DOHH2 (cell line): Measurements from ENCODE around the gene HSBP1L1.

ENCODE experiments used
- H3F3A ChIP-seq: fragments of 200-600 bp; sonication (generic), shearing (Covaris generic); 2 replicates; pipeline ENCODE4 v1.6.0; 2016; ENCODE audit warnings: antibody characterized with exemption, mild to moderate bottlenecking; ENCODE audit not compliant: control insufficient read depth, insufficient read depth
- H3K27ac ChIP-seq: fragments of 200-600 bp; sonication (generic); 2 replicates; pipeline ENCODE4 v1.5.1; 2014; ENCODE audit warnings: low read depth, mild to moderate bottlenecking, low read length, moderate library complexity
- H3K27me3 ChIP-seq: fragments of 200-600 bp; sonication (generic); 2 replicates; pipeline ENCODE4 v1.6.1; 2014; ENCODE audit warnings: mild to moderate bottlenecking, low read length, mixed read lengths; ENCODE audit not compliant: control insufficient read depth
- H3K36me3 ChIP-seq: fragments of 200-600 bp; sonication (generic); 2 replicates; pipeline ENCODE4 v1.6.1; 2014; ENCODE audit warnings: mild to moderate bottlenecking, low read length, moderate library complexity, mixed read lengths; ENCODE audit not compliant: control insufficient read depth
- H3K4me1 ChIP-seq: fragments of 200-600 bp; sonication (generic); 2 replicates; pipeline ENCODE4 v1.6.1; 2014; ENCODE audit warnings: mild to moderate bottlenecking, low read length, mixed read lengths; ENCODE audit not compliant: control insufficient read depth
- H3K4me2 ChIP-seq: fragments of 200-600 bp; sonication (generic); 2 replicates; pipeline ENCODE4 v1.6.0; 2014; ENCODE audit warnings: mild to moderate bottlenecking, low read length, moderate library complexity
- H3K4me3 ChIP-seq: fragments of 200-600 bp; sonication (generic); 2 replicates; pipeline ENCODE4 v1.5.1; 2014; ENCODE audit warnings: mild to moderate bottlenecking, low read length, mixed read lengths
- H3K79me2 ChIP-seq: fragments of 200-600 bp; sonication (generic); 2 replicates; pipeline ENCODE4 v1.6.1; 2014; ENCODE audit warnings: mild to moderate bottlenecking, low read length, mixed read lengths; ENCODE audit not compliant: control insufficient read depth
- H3K9me2 ChIP-seq: fragments of 200-600 bp; sonication (generic); replicated peaks from 2 replicates; pipeline ENCODE4 v1.6.1; 2014; ENCODE audit warnings: mild to moderate bottlenecking, low read length, mixed read lengths; ENCODE audit not compliant: control insufficient read depth
- H3K9me3 ChIP-seq: fragments of 200-600 bp; sonication (generic); 2 replicates; pipeline ENCODE4 v1.6.1; 2014; ENCODE audit warnings: antibody characterized with exemption, low read length, mixed read lengths; ENCODE audit not compliant: control insufficient read depth, insufficient read depth
- H4K20me1 ChIP-seq: fragments of 200-600 bp; sonication (generic); 2 replicates; pipeline ENCODE4 v1.6.0; 2014; ENCODE audit warnings: low read depth, mild to moderate bottlenecking, antibody characterized with exemption, low read length, moderate library complexity; ENCODE audit not compliant: control insufficient read depth, insufficient read depth
- CTCF ChIP-seq: fragments of 200-600 bp; sonication (generic); IDR thresholded peaks from one replicate; pipeline ENCODE4 v1.5.1; 2014; ENCODE audit warnings: antibody characterized with exemption, mild to moderate bottlenecking, low read depth, low read length; ENCODE audit not compliant: poor library complexity, severe bottlenecking
- EZH2phosphoT487 ChIP-seq: fragments of 200-600 bp; sonication (generic); IDR thresholded peaks from 2 replicates; pipeline ENCODE4 v1.6.1; 2017; ENCODE audit warnings: borderline replicate concordance, mild to moderate bottlenecking, antibody characterized with exemption, low read length, moderate library complexity, mixed read lengths

Gene HSBP1L1

GRCh38 chr18:79971986-79972385 is 7.5 kb downstream of the HSBP1L1 start:
- Histone ChIP-seq H3K4me3 (no peak overlapping the region), H3K9me3 (no peaks in the 10 kb centered on the region), H3K79me2 (peaks cover 86% of the 10 kb centered on the region), H3K36me3 (peaks cover 86% of the 10 kb centered on the region), H3F3A (peaks cover 30% of the 10 kb centered on the region), H3K9me2 (no peaks in the 10 kb centered on the region), H3K4me1 (peaks cover 13% of the 10 kb centered on the region), H3K27me3 (no peaks in the 10 kb centered on the region), H3K27ac (no peak overlapping the region), H3K4me2 (no peak overlapping the region), H4K20me1 (peaks cover 18% of the 10 kb centered on the region)
- no peak for TF ChIP-seq CTCF
- no peak for TF ChIP-seq EZH2phosphoT487

- Histone ChIP-seq H3K9me3 (no peaks in the 10 kb centered on the region), H3F3A (peaks cover 23% of the 10 kb centered on the region), H3K4me2 (no peak overlapping the region), H3K4me3 (no peak overlapping the region), H3K4me1 (peaks cover 5% of the 10 kb centered on the region), H3K27me3 (no peaks in the 10 kb centered on the region), H3K27ac (no peak overlapping the region), H4K20me1 (peaks cover 23% of the 10 kb centered on the region), H3K36me3 (peaks cover 86% of the 10 kb centered on the region), H3K79me2 (peaks cover 88% of the 10 kb centered on the region), H3K9me2 (no peaks in the 10 kb centered on the region)
- no peak for TF ChIP-seq EZH2phosphoT487
- no peak for TF ChIP-seq CTCF
These were observed 8.3 kb downstream of the HSBP1L1 start for GRCh38 chr18:79972720-79973119.

GRCh38 chr18:79973517-79973916 is 9.1 kb downstream of the HSBP1L1 start:
- H4K20me1 ChIP-seq, result peaks cover 26% of the 10 kb centered on the region
- no peak overlapping the region for H3K4me2 ChIP-seq
- H3K9me2 ChIP-seq, result no peaks in the 10 kb centered on the region
- H3K9me3 ChIP-seq, result no peaks in the 10 kb centered on the region
- TF ChIP-seq CTCF (no peak), EZH2phosphoT487 (no peak)
- no peak overlapping the region for H3K4me3 ChIP-seq
- H3K79me2 ChIP-seq, result peaks cover 89% of the 10 kb centered on the region
- peaks cover 18% of the 10 kb centered on the region for H3F3A ChIP-seq
- no peak overlapping the region for H3K27ac ChIP-seq
- peaks cover 86% of the 10 kb centered on the region for H3K36me3 ChIP-seq
- no peaks in the 10 kb centered on the region; the same call in 1 of the 2 replicates for H3K4me1 ChIP-seq
- no peaks in the 10 kb centered on the region for H3K27me3 ChIP-seq
